GM21786 (cell line): ENCODE measurements around the gene PIK3CD.

Experiments used
- ATAC-seq: cut with Tn5 transposase; IDR thresholded peaks from one replicate; pipeline ENCODE4 v1.9.1; 2021; ENCODE audit not compliant: unreplicated experiment

PIK3CD gene

DNA sequence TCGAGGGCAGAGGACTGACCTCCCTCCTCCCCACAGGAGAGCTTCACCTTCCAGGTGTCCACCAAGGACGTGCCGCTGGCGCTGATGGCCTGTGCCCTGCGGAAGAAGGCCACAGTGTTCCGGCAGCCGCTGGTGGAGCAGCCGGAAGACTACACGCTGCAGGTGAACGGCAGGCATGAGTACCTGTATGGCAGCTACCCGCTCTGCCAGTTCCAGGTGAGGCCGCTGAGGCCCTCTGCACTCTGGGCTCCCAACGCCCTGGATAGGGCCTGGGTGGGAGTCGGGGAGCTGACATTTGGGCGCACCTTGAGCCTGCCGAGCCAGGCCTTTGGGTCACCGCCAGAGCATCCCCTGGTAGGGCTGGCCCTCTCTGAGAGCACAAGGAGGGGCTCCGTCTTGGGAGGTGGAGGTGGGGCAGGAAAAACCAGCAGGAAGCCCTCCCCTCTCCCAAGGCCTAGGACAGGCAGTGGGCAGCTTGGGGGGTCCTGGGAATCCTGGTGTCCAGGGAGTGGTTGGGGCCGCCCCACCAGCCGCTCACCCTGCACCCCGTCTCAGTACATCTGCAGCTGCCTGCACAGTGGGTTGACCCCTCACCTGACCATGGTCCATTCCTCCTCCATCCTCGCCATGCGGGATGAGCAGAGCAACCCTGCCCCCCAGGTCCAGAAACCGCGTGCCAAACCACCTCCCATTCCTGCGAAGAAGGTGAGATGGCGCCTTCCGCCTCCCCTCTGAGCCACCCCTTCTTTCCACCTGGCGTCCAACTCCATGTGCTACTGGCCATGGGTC, 65.1 kb downstream of the PIK3CD start:
- no peak for ATAC-seq

DNA sequence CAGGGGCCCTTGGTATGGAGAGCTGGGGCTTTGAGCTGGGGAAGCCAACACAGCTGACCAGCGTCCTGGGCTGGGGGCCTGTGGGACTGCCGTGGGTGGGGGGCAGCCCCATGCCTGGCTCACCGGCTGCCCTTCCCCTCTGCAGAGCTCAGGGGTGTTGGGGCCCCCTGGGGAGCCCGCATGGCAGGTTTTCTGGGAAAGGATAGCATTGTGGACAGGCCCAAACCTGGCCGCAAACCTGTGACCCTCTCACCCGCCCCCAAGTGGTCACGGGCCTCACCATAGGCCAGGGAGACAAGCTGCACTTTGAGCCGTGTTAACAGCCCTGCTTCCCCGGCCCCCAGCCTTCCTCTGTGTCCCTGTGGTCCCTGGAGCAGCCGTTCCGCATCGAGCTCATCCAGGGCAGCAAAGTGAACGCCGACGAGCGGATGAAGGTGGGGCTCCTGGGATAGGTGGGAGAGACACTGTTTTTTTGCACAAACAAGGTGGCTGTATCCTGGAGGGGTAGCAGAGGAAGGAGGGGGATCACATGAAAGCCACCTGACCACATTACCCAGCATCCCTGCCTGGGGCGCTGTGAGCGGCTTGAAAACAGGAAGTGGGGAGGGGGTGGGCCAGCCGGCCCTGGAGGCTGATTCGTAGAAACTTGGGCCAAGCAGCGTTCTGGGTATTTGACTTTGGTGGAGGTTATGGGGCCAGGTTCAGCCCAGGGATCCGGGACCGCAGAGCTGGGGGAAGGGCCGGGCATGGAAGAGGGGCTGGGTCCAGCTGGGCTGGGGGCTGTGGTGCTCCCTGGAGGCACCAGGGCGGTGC, 65.9 kb downstream of the PIK3CD start:
- ATAC-seq: peak; percentile 63

DNA sequence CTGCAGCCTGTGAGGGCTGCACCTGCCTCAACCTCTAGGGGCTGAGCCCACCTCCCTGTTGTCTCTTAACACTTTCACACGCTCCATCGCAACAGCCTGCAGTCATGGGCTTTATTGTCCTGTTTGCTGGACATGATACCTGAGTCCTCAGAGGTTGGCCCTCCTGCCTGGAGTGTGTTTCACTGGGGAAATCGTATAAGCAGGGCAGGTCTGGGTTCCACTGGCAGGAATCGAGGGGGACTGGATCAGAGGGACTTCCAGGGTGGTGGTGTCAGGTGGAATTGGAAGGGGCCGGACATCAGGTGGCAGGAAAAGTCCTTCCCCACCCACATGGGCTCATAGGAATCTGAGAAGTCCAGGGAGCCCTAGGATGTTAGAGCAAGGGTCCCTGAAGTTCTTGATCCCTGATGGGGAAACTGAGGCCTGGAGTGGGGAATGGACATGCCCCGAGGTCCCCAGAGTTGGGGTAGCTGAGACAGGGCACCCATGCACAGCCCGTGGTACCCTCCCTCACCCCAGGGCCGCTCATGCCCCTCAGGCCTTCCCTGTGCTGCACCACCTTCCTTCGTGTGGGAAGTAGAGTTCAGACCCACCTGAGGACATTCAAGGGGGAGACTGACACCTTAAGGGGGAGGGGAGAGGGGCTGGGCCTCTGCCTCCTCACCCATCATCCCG, 66.6 kb downstream of the PIK3CD start:
- ATAC-seq: no peak

DNA sequence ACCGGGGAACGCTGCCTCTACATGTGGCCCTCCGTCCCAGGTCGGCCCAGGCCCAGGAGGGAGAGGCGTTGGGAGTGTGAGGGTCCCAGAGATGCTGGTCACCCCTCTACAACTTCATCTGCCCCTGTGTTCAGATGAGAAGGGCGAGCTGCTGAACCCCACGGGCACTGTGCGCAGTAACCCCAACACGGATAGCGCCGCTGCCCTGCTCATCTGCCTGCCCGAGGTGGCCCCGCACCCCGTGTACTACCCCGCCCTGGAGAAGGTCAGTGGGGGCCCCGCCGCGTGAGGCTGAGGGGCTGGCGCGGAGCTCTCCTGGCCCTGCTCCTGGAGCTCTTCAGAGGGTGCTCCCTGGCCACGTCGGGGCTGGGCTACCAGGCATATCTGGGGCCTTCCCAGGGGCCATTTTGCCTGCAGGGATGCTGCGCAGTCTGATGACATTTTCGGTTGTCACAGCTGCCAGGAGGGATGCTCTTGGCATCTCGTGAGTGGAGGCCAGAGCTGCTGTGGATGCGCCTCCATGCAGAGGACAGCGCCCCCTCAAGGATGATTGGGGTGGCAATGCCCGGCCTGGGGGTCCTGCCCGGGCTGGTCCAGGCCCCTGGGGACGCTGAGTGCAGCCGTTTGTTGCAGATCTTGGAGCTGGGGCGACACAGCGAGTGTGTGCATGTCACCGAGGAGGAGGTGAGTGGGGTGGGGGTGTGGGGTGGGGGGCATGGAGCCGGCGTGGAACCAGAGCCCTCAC, 68.6 kb downstream of the PIK3CD start:
- ATAC-seq: no peak

DNA sequence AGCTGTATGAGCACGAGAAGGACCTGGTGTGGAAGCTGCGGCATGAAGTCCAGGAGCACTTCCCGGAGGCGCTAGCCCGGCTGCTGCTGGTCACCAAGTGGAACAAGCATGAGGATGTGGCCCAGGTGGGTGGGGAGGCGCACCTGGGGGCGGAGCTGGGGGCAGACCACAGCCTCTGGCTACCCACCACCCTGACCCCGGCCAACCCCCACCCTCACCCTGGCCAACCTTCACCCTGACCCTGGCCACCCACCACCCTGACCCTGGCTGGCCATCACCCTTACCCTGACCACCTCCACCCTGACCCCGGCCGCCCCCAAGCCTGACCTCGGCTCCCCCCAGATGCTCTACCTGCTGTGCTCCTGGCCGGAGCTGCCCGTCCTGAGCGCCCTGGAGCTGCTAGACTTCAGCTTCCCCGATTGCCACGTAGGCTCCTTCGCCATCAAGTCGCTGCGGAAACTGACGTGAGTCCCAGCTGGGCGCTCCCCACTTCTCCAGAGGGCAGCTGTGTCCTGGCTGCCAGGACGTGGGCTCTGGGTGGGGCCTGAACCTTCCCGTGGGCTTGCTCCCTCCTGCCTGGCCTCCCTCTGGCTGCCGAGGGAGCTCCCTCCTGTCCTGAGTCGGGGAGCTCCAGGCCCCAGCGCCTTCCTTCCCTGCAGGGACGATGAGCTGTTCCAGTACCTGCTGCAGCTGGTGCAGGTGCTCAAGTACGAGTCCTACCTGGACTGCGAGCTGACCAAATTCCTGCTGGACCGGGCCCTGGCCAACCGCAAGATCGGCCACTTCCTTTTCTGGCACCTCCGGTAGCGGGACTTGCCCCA, 69.5 kb downstream of the PIK3CD start:
- no peak for ATAC-seq

DNA sequence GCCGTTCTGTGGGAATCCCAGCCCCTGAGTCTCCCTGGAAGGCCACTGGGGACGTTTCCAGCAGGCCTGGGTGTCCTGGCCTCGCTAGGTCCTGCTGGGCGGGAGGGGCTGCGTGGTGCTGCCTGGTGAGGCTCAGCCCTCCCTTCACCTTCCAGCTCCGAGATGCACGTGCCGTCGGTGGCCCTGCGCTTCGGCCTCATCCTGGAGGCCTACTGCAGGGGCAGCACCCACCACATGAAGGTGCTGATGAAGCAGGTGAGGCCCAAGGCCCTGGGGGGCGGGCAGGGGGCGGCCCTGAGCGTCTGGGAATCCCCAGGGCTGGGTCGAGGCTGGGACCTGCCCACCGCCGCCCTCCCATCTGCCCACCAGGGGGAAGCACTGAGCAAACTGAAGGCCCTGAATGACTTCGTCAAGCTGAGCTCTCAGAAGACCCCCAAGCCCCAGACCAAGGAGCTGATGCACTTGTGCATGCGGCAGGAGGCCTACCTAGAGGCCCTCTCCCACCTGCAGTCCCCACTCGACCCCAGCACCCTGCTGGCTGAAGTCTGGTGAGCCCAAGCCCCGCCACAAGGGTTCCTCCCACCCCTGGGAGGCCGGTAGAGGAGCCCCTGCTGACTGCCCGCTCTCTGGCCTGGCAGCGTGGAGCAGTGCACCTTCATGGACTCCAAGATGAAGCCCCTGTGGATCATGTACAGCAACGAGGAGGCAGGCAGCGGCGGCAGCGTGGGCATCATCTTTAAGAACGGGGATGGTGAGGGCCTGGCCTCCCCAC, 70.3 kb downstream of the PIK3CD start:
- ATAC-seq: no peak

DNA sequence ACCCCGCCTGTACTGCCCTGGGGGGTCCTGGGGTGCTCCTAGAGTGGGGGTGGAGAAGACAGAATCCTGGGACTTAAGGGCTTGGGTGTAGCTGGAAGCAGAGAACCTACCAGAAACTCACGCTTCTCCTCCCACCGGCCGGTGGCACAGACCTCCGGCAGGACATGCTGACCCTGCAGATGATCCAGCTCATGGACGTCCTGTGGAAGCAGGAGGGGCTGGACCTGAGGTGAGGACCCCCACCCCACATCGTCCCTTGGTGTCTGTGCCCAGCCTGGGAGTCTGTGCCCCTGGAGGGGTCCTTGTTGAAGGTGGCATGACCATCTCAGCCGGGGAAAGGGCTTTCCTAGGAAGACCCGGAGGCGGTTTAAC, 70.8 kb downstream of the PIK3CD start:
- ATAC-seq: no peak

DNA sequence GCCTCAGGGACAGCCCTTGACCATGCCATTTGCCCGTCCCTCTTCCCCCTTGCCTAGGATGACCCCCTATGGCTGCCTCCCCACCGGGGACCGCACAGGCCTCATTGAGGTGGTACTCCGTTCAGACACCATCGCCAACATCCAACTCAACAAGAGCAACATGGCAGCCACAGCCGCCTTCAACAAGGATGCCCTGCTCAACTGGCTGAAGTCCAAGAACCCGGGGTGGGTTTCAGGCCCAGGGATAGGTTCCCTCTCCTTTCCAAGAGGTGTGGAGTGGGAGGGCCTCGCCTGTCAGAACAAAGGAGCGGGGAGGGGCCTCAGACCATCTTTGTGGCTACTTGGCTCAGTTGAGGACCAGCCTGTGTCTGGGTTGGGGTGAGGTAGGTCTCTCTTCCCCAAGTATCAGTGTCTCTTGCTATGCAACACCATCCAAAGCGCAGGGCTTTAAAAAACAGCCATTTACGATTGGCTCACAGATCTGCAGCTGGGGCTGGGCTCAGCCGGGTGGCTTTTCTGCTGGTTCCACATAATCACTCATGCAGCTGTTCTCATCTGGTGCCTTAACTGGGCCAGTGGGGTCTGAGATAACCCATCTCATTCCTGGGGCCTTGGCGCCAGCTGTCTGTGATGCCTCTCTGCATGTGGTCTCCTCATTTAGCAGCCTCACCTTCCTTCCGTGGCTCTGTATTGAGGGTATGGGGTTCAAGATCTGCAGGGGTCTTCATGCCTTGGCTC, 71.7 kb downstream of the PIK3CD start:
- no peak for ATAC-seq

DNA sequence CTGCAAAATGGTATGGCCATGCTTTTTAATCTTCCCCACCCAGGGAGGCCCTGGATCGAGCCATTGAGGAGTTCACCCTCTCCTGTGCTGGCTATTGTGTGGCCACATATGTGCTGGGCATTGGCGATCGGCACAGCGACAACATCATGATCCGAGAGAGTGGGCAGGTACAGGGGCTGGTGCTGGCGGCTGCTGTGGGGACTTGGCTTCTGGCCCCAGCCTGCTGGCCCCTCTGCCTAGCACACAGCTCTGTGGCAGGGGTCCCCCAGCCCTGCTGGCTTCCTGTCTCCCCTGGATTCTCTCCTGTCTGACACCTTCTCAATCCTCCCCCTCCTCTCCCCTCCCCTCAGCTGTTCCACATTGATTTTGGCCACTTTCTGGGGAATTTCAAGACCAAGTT, 72.4 kb downstream of the PIK3CD start:
- ATAC-seq: no peak

DNA sequence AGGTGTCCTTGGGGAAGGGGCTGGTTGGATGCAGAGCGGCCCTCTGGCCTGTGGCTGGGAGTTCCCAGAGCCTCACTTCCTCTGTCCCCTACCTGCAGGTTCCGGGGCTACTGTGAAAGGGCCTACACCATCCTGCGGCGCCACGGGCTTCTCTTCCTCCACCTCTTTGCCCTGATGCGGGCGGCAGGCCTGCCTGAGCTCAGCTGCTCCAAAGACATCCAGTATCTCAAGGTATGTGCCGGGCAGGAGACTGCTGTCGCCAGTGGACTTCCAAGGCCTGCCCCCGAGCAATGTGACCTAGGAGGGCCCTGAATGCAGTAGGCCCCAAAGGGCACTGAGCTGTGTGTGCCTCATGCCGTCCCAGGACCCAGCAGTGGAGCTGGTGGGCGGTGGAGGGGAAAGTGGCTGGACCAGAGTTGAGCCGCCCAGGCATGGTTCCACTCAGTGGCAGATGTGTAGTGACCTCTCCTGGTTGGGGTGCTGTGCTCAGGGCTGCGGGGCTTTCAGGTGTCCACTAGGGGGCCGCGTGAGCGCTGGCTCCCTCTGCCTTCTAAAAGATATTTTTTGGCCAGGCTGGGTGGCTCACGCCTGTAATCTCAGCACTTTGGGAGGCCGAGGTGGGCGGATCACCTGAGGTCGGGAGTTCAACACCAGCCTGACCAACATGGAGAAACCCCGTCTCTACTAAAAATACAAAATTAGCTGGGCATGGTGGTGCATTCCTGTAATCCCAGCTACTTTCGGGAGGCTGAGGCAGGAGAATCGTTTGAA, 73.4 kb downstream of the PIK3CD start:
- ATAC-seq: no peak

DNA sequence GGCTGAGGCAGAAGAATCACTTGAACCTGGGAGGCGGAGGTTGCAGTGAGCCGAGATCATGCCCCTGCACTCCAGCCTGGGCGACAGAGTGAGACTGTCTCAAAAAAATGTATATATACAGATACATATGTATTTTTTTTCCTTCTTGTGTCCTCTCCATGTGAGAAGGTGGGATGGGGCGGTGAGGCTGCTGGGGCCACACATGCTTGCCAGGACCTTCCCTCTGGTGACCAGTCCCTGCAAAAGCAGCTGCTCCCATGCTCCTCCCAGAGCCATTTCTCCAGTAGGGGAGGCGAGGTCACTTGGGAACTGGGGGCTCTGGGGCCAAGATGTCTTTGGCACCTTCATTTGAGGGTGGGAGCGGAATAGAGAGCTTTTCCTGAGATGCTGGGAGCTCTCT, 74.9 kb downstream of the PIK3CD start:
- ATAC-seq: no peak

DNA sequence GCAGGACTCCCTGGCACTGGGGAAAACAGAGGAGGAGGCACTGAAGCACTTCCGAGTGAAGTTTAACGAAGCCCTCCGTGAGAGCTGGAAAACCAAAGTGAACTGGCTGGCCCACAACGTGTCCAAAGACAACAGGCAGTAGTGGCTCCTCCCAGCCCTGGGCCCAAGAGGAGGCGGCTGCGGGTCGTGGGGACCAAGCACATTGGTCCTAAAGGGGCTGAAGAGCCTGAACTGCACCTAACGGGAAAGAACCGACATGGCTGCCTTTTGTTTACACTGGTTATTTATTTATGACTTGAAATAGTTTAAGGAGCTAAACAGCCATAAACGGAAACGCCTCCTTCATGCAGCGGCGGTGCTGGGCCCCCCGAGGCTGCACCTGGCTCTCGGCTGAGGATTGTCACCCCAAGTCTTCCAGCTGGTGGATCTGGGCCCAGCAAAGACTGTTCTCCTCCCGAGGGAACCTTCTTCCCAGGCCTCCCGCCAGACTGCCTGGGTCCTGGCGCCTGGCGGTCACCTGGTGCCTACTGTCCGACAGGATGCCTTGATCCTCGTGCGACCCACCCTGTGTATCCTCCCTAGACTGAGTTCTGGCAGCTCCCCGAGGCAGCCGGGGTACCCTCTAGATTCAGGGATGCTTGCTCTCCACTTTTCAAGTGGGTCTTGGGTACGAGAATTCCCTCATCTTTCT, 75.5 kb downstream of the PIK3CD start:
- no peak for ATAC-seq

DNA sequence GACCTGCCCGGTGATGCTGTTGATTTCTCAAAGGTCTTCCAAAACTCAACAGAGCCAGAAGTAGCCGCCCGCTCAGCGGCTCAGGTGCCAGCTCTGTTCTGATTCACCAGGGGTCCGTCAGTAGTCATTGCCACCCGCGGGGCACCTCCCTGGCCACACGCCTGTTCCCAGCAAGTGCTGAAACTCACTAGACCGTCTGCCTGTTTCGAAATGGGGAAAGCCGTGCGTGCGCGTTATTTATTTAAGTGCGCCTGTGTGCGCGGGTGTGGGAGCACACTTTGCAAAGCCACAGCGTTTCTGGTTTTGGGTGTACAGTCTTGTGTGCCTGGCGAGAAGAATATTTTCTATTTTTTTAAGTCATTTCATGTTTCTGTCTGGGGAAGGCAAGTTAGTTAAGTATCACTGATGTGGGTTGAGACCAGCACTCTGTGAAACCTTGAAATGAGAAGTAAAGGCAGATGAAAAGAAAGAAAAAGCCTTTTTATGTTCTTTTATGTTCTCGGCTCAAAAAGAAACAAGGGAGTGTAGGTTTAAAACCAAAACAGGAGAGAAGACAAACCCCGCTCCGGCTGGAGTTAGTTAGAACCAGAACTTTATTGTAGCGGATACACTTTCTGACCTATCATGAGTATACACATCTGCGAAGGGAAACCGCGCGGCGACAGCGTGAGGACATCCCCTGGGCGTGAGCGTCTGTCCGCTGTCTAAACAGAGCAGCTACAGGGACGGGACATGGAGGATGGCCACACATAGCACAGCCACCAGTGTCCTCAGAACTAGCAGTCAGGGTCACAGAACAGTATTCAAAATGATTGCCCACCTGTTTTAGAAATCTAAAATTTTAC, 77.1 kb downstream of the PIK3CD start:
- no peak for ATAC-seq

DNA sequence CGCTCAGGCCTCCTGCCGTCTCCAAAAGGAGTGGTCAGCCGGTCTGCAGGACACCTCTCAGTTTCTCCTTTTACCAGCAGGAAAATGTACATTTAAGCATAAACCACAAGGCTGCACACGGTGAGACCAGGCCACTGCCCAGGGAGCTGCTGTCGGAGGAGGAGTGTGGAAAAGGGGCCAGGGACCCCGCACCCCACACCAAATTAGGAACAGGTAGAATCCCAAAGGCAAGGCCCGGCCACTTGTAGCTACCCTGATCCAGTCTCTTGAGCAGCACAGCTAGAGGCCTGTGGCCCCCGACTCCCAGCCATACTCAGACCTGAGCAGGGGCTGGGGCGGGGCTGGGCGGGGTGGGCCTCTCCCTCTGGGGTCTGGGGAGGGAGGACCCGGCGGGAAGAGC, 78.0 kb downstream of the PIK3CD start:
- no peak for ATAC-seq

DNA sequence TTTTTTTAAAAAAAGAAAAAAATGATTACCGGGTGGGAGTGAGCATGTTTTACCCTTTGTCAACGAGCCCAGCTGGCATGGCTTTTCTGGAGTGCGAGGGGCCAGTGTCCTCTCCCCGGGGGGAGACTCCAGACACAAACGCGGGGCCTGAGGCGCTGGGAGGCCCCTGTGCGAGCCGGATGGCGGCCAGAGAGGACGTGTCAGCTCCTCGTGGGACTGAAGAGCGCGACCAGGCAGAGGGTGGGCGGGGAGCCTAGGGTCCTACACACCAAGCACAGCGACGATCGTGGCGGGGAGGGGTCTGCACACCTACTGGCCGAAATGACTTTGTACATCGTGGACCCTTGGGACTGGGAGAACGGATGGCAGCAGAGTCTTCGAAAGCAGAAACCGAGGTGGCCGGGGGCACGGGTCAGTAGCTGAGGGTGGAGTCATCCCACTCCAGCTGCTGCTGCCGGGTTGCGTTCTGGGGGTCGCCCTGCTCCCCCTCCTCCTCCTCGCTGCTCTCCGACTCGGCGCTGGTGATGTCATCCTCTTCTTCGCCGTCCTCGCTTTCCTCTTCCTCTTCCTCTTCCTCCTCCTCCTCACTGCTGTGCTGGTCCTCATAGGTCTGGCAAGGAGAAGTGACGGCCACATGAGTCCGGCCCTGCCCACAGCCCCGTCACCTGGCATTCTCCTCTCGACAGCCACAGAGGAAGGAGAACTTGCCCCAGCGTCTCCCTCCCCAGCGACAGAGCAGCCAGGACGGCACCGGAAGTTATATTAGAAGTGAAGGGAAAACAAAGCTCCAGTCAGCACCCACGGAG, 78.8 kb downstream of the PIK3CD start:
- no peak for ATAC-seq

DNA sequence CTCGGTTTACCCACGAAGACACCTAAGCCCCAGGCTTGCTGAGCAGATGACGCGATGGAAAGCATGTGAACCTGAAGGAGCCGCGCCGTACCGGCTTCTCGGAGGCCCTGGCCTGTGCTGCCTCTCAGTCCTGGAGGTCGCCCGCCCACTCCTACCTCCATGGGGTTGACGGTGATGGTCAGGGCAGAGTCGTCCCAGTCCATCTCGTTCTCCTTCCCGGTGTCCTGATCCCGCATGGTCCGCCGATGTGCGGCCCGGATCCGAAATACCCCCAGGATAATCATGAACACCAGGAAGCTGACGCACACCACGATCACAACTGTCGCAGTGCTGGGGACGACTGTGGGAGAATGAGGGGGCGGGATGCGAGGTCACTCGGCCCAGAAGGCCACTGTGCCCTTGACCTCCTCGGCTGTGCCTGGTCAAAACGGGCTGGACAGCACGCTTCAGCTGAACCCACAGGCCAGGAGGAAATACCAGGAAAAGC, 79.6 kb downstream of the PIK3CD start:
- ATAC-seq: no peak
